ELR (cell line): ENCODE results near the gene TPI1.
A peak's percentile ranks its signal among the peaks of the same experiment; 100 is the strongest.
"Not testable (repeated sequence)": the region's sequence is repeated elsewhere in the genome, so short reads cannot be mapped to it uniquely, and the experiment has no call there.

ENCODE experiments used
- DNase-seq: peaks from one replicate; pipeline ENCODE4 v3.0.0-alpha.2; 2015; ENCODE audit warnings: low read depth

Gene TPI1

GRCh38 chr12:6869049-6870021 is 2.0 kb downstream of the TPI1 start:
- peak; percentile 84 for DNase-seq

DNA sequence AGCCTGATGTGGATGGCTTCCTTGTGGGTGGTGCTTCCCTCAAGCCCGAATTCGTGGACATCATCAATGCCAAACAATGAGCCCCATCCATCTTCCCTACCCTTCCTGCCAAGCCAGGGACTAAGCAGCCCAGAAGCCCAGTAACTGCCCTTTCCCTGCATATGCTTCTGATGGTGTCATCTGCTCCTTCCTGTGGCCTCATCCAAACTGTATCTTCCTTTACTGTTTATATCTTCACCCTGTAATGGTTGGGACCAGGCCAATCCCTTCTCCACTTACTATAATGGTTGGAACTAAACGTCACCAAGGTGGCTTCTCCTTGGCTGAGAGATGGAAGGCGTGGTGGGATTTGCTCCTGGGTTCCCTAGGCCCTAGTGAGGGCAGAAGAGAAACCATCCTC is 3.0 kb downstream of the TPI1 start:
- peak; percentile 27 for DNase-seq

GRCh38 chr12:6871052-6871957 is 4.0 kb downstream of the TPI1 start:
- DNase-seq: peak; percentile 69

- DNase-seq: peak; percentile 86
Measured at GRCh38 chr12:6872073-6873048, 5.0 kb downstream of the TPI1 start.

DNA sequence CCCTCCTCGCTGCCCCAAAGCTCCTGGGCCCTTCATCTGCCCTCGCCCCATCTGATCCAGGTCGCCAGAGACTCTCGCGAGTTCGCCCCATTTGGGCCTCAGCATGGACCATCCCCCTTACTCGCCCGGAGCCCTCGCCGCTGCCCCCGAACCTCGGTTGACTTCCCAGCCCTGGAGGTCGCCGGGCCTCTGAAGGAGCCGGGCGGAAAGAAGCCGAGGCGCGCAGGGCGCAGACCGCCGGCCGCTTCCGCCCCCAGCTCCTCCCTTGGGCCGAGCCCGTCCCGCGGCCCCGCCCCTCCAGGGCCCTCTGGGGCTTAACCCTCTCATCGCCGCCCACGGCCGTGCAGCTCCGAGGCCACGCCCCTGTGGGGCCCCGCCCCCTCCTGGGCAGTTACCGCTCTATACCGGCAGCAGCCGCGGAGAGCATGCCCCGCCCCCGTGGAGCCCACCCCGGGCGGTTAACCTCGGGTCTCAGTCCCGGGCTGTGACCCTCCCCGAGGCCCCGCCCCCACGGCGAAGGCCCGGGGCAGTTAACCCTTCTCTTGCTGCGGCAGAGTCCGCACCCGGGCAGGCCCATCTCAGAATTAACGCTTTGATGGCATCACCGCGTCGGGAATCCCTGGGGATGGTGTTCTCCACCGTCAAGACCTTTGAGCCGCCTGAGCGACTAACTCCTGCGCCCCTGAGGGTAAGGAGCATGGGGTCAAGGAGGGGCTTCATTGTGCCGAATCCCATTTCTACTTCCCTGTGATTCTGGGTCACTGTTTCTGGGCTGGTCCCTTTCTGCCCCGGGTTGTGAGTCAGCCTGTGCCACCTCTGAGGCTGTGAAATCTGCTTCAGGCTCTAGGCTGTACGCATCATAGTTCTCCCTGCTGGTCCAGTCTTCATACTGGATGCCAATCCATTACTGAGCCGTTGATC is 6.0 kb downstream of the TPI1 start, which contains the start of gene SPSB2:
SPSB2 (minus strand) TSS at position 210 of the 921 bp plus-strand sequence. CDS start 402 bp downstream, outside the sequence.
- DNase-seq: peak; percentile 97

DNA sequence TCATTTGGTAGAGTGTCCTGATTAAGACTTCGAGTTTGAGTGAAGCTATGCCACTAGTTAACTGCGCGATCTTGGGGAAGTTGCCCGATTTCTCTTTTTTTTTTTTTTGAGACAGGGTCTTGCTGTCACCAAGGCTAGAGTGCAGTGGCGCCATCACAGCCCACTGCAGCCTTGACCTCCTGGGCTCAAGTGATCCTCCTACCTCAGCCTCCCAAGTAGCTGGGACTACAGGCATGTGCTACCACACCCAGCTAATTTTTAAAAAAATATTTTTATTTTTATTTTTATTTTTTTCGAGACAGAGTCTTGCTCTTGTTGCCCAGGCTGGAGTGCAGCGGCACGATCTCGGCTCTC is 6.7 kb downstream of the TPI1 start:
- DNase-seq: not testable (repeated sequence)

DNA sequence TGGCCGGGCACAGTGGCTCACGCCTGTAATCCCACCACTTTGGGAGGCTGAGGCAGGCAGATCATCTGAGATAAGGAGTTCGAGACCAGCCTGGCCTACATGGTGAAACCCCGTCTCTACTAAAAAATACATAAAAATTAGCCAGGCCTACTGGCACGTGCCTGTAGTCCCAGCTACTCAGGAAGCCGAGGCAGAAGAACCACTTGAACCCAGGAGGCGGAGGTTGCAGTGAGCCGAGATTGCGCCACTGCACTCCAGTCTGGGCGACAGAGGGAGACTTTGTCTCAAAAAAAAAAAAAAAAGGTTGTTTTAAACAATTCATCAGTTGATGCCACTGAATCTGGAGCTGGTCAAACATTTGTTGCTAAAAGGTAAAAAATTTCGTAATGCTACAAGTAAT is 12.5 kb downstream of the TPI1 start:
- DNase-seq: not testable (repeated sequence)

- no peak for DNase-seq
Measured at GRCh38 chr12:6883252-6883651, 15.9 kb downstream of the TPI1 start.

GRCh38 chr12:6883683-6884082 is 16.4 kb downstream of the TPI1 start:
- no peak for DNase-seq

- no peak for DNase-seq
Measured at GRCh38 chr12:6884539-6884938, 17.2 kb downstream of the TPI1 start.

- DNase-seq: not testable (repeated sequence)
Measured at GRCh38 chr12:6886206-6886999, 19.1 kb downstream of the TPI1 start.

- no peak for DNase-seq
Measured at GRCh38 chr12:6887460-6887859, 20.1 kb downstream of the TPI1 start.

GRCh38 chr12:6888360-6888759 is 21.0 kb downstream of the TPI1 start:
- DNase-seq: no peak

DNA sequence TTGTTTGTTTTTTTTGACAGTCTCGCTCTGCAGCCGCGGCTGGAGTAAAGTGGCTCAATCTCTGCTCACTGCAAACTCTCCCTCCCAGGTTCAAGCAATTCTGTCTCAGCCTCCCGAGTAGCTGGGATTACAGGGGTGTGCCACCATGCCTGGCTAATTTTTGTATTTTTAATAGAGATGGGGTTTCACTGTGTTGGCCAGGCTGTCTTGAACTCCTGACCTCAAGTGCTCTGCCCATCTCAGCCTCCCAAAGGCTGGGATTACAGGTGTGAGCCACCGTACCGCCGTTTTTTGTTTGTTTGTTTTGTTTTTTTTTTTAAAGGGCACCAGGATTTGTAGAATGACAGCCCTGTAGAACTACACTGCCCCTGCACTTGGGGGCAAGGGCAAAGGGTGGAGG is 21.5 kb downstream of the TPI1 start:
- not testable (repeated sequence) for DNase-seq

DNA sequence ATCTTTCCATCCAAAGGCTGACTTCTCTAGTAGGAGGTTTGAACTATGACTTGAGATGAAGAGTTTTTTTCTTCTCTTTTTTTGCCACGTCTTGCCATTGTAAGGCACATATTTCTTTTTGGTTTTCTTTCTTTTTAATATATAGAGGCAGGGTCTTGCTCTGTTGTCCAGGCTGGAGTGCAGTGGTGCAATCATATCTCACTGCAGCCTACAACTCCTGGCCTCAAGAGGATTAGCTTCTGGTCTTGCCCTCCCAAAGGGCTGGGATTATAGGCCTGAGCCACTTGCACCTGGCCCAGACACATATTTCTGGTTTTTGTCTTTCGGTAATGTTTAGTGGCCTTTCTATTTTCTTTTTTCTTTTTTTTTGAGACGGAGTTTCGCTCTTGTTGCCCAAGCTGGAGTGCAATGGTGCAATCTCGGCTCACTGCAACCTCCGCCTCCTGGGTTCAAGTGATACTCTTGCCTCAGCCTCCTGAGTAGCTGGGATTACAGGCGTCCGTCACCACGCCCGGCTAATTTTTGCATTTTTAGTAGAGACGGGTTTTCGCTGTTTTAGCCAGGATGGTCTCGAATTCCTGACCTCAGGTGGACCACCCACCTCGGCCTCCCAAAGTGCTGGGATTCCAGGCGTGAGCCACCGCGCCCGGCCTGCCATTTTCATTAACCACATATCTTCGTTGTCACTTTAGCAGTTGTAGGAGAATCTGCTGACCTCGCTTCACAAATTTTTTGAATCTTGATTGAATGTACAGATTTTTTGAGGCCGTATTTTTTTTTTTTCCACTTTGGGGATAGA is 22.6 kb downstream of the TPI1 start:
- not testable (repeated sequence) for DNase-seq

- peak; percentile 97 for DNase-seq
Measured at GRCh38 chr12:6890789-6891645, 23.7 kb downstream of the TPI1 start.

GRCh38 chr12:6891646-6892001 is 24.3 kb downstream of the TPI1 start:
- peak; percentile 15 for DNase-seq

DNA sequence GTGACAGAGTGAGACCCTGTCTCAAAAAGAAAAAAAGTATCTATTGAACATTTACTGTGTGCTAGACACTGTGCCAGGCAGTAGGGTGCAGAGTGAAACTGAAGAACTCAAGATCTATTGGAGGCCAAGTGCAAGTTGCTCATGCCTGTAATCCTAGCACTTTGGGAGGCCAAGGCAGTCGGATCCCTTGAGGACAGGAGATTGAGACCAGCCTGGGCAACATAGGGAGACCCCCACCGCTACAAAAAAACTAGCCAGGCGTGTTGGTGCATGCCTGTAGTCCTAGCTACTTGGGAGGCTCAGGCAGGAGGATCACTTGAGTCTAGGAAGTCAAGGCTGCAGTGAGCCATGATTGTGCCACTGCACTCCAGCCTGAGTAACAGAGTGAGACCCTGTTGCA is 25.4 kb downstream of the TPI1 start:
- not testable (repeated sequence) for DNase-seq
